ENCODE data around the gene ACTL6B. TPM values are rescaled to one million over a fixed set of nuclear protein-coding genes. Genes with fewer than 3 reads are reported as not detected.
"Not testable (repeated sequence)": the region's sequence is repeated elsewhere in the genome, so short reads cannot be mapped to it uniquely, and the experiment has no call there.

ACTL6B gene
- total and polyA plus RNA-seq, 2 donors = 0.19 to 0.69 TPM

DNA sequence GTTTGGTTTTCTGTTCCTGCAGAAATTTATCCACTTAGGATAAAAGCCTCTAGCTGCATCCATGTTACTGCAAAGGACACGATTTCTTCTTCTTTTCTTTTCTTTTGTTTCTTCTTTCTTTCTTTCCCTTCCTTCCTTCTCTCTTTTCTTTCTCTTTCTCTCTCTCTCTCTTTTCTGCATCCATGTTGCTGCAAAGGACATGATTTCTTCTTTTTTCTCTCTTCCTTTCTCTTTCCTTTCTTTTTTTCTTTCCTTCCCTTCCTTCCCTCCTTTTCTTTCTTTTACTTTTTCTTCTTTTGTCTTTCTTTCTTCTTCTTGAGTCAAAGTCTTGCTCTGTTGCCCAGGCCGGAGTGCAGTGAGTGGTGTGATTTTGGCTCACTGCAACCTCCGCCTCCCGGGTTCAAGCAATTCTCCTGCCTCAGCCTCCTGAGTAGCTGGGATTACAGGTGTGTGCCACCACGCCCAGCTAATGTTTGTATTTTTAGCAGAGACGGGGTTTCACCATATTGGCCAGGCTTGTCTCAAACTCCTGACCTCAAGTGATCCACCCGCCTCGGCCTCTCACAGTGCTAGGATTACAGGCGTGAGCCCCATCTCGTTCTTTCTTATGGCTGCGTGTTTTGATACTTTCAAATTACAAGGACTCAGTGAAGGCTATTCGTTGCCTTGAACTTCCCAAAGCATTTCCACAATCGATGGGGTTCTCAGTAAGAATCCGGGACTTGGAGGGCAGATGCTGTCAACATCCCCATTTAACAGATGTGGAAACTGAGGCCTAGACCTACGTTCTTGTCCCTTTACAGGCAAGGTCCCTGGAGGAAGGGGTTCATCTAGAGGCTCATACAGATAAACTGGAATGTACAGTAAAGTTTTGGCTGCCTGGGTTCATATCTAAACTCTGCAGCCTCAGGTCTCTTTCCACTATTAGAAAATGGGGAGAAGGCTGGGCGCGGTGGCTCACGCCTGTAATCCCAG, 15.4 kb upstream of the ACTL6B start:
- no peak for DNase-seq (ENCODE audit: extremely low spot score)
- Histone ChIP-seq H3K4me3 (ENCODE audit: low read depth, low read length) (no peak overlapping the region), H3K36me3 (ENCODE audit: insufficient read depth) (no peaks in the 10 kb centered on the region), H3K4me1 (ENCODE audit: insufficient read depth) (no peaks in the 10 kb centered on the region), H3K27ac (ENCODE audit: low read depth) (no peak overlapping the region)
- 91% methylated on average over 18 of the region's 18 CpGs for WGBS

DNA sequence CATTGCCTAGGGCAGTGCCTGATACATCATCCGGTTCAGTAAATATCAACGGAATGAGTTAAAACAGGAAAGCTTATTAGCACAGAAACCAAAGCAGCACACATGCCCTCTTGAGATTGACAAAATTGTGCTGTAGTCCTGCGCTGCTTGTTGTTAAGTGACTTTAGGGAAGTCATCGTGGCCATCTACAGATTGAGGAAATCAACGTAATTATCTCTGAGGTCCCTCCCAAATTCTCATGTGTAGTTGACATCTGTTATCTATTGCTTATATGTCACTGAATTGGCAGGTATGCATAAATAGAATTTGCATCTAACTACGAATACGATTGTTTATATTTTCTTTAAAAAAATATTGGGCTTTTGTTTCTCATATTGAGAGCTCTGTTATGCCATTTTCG, 13.8 kb upstream of the ACTL6B start:
- H3K36me3 ChIP-seq (ENCODE audit: insufficient read depth) = no peaks in the 10 kb centered on the region
- 68% methylated on average over 8 of the region's 8 CpGs for WGBS
- no peak overlapping the region for H3K27ac ChIP-seq (ENCODE audit: low read depth)
- DNase-seq (ENCODE audit: extremely low spot score) = no peak
- H3K4me1 ChIP-seq (ENCODE audit: insufficient read depth) = no peaks in the 10 kb centered on the region
- no peak overlapping the region for H3K4me3 ChIP-seq (ENCODE audit: low read depth, low read length)

DNA sequence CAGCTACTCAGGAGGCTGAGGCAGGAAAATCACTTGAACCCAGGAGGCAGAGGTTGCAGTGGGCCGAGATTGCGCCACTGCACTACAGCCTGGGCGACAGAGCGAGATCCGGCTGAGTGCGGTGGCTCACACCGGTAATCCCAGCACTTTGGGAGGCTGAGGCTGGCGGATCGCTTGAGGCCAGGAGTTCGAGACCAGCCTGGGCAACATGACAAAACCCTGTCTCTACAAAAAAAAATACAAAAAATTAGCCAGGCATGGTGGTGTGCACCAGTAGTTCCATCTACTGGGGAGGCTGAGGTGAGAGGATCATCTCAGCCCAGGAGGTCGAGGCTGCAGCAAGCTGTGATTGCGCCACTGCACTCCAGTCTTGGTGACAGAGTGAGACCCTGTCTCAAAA, 12.9 kb upstream of the ACTL6B start:
- DNase-seq (ENCODE audit: extremely low spot score); H3K4me1 ChIP-seq (ENCODE audit: insufficient read depth); H3K27ac ChIP-seq (ENCODE audit: low read depth); H3K36me3 ChIP-seq (ENCODE audit: insufficient read depth); H3K4me3 ChIP-seq (ENCODE audit: low read depth, low read length): not testable (repeated sequence)
- WGBS = 95% methylated on average over 12 of the region's 12 CpGs

DNA sequence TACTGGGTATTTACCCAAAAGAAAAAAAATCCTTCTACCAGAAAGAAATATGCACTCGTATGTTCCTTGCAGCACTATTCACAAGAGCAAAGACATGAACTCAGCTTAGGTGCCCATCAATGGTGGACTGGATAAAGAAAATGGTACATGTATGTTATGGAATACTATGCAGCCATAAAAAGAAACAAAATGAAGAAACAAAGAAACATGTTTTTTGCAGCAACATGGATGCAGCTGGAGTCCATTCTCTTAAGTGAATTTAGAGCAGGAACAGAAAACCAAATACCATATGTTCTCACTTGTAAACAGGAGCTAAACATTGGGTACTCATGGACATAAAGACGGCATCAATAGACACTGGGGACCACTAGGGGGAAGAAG, 11.8 kb upstream of the ACTL6B start:
- Histone ChIP-seq H3K36me3 (ENCODE audit: insufficient read depth) (no peaks in the 10 kb centered on the region), H3K4me3 (ENCODE audit: low read depth, low read length) (no peak overlapping the region), H3K27ac (ENCODE audit: low read depth) (no peak overlapping the region), H3K4me1 (ENCODE audit: insufficient read depth) (no peaks in the 10 kb centered on the region)
- DNase-seq (ENCODE audit: extremely low spot score) = no peak
- 68% methylated on average over 2 of the region's 2 CpGs for WGBS

DNA sequence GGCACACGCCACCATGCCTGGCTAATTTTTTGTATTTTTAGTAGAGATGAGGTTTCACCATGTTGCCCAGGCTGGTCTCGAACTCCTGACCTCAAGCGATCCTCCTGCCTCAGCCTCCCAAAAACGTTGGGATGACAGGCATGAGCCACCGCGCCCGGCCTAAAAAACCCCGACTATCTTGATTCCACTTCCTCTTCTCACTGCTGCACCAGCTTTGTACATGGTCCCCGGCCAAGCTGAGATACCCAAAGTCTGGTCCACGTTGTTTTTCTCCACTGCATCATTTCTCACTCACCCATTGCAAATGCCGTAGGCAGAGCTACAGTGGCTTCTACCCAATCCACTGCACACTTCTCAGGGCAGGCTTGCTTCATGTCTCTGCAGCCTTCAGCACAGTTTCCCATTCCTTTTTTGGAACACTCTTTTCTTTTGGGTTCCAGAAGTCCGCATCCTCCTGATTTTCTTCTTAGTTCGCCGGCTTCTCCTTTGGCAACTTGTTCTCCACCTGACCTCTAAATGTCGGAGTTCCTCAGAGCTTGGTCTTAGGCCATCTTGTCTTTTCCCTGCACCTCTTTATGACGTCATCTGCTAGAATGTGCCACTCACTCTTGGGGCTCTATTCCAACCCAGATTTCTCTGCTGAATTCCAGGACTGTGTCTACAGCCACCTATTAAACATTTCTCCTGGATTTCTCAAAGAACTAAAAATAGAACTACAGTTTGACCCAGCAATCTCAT, 11.3 kb upstream of the ACTL6B start:
- Histone ChIP-seq H3K4me3 (ENCODE audit: low read depth, low read length) (no peak overlapping the region), H3K27ac (ENCODE audit: low read depth) (no peak overlapping the region)
- WGBS = 72% methylated on average over 16 of the region's 16 CpGs

DNA sequence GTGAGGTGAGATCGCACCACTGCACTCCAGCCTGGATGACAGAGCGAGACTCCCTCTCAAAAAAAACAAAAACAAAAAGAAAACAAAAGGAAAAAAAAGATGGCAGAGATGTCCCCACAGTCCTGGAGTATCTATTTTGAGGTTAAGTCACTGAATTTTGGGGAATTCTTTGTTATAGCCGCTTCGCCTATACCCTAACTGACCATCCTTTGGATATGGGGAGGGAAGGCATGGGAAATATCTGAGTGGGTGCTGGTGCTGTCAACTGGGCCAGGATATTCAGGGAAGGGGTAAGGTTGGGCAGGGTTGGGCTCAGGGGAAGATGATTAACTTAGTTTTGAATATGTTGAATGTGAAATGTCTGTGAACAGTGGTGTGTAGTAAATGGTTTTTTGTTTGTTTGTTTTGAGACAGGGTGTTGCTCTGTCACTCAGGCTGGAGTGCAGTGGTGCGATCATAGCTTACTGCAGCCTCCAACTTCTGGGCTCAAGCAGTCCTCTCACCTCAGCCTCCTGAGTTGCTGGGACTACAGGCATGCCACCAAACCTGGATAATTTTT, 9.0 kb upstream of the ACTL6B start:
- no peak overlapping the region for H3K27ac ChIP-seq (ENCODE audit: low read depth)
- DNase-seq (ENCODE audit: extremely low spot score) = no peak
- H3K36me3 ChIP-seq (ENCODE audit: insufficient read depth) = no peaks in the 10 kb centered on the region
- H3K4me1 ChIP-seq (ENCODE audit: insufficient read depth) = no peaks in the 10 kb centered on the region
- H3K4me3 ChIP-seq (ENCODE audit: low read depth, low read length) = no peak overlapping the region
- WGBS = 96% methylated on average over 5 of the region's 5 CpGs

More for the DNA sequence above, 11.3 kb upstream of the ACTL6B start:
- Histone ChIP-seq H3K36me3 (ENCODE audit: insufficient read depth) (no peaks in the 10 kb centered on the region), H3K4me1 (ENCODE audit: insufficient read depth) (no peaks in the 10 kb centered on the region)
- no peak for DNase-seq (ENCODE audit: extremely low spot score)

DNA sequence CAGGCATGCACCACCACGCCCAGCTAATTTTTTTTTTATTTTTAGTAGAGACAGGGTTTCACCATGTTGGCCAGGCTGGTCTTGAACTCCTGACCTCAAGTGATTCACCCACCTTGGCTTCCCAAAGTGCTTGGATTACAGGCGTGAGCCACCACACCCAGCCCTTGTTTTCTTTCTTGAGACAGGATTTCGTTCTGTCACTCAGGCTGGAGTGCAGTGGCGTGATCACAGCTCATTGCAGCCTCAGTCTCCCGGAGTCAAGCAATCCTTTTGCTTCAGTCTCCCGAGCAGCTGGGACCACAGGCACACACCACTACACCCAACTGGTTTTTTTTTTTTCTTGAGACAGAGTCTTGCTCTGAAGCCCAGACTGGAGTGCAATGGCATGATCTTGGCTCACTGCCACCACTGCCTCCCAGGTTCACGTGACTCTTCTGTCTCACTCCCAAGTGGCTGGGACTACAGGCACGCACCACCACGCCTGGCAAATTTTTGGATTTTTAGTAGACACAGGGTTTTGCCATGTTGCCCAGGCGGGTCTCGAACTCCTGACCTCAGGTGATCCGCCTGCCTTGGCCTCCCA, 6.0 kb upstream of the ACTL6B start:
- WGBS = 74% methylated on average over 12 of the region's 12 CpGs
- not testable (repeated sequence) for DNase-seq (ENCODE audit: extremely low spot score); H3K36me3 ChIP-seq (ENCODE audit: insufficient read depth); H3K27ac ChIP-seq (ENCODE audit: low read depth); H3K4me3 ChIP-seq (ENCODE audit: low read depth, low read length); H3K4me1 ChIP-seq (ENCODE audit: insufficient read depth)

DNA sequence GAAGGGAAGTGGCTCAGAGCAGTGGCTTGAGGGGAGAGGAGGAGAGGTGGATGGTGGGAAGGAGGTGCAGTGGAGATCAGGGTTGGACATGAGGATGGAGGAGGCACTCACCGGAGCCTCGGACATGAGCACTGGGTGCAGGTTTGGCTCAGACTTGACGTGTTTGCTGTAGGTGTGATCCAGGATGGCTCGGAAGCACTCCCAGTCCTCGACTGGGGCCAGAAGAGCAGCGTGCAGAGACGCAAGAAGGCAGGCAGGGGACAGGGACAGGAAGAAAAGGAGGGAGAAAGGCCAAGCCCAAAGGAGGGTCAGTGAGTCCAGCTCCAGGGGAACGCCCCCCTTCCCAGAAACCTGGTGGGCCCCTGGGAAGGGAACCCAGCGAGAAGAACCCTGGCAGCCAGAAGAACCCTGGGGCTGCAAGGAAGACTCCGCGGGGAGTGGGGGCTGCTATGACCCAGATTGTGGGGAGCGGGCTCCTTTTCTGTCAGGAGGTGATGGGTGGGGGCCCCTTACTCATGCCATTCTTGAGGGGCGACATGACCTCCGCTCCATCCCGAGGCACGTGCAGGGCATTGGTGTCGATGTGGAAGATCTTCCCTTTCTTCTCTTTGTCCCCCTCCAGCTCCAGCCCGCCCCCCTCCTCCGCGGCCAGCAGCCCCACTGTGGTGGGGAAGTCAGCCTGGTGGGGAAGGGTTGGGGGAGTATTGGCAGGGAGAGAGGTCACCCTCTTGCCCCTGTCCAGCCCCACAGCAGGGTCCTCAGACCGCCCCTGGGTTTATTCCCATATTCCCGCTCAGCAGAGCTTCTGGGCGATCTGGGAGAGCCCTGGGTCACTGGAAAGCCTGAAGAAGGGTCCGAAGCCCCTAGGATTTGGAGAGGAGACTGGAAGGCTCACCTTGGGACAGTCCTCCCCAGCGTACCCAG, 1.1 kb downstream of the ACTL6B start:
- H3K4me1 ChIP-seq (ENCODE audit: insufficient read depth) = no peaks in the 10 kb centered on the region
- no peak overlapping the region for H3K4me3 ChIP-seq (ENCODE audit: low read depth, low read length)
- DNase-seq (ENCODE audit: extremely low spot score) = no peak
- no peak overlapping the region for H3K27ac ChIP-seq (ENCODE audit: low read depth)
- no peaks in the 10 kb centered on the region for H3K36me3 ChIP-seq (ENCODE audit: insufficient read depth)
- WGBS = 46% methylated on average over 25 of the region's 25 CpGs

DNA sequence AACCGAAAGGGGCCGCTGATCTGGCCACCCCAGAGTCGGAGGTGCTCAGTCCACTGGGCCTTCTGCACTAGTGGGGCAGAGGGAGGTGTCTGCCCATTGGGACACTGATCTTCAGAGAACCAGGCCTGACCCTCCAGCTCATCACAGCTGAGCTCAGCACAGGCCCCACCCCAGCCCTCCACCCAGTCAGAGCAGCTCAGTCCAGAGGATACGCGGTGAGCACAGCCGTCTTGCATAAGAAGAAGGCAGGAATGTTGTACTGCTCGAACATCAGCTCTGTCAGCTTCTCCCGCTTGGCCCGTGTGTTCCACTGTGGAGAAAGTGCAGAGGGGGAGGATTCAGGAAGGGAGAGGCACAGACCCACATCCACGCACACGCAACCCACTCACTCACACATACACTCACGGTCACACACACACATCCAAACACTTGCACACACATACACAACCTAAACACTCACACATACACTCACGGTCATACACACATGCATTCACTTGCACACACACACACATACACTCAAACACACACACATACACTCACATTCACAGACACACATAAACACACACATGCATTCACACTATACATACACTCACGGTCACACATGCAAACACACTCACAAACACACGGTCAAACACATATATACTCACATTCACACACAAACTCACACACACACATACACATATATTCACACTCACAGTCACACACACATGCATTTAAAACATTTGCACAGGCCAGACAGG, 6.3 kb downstream of the ACTL6B start:
- H3K36me3 ChIP-seq (ENCODE audit: insufficient read depth) = no peaks in the 10 kb centered on the region
- H3K4me3 ChIP-seq (ENCODE audit: low read depth, low read length) = no peak overlapping the region
- DNase-seq (ENCODE audit: extremely low spot score) = no peak
- no peak overlapping the region for H3K27ac ChIP-seq (ENCODE audit: low read depth)
- H3K4me1 ChIP-seq (ENCODE audit: insufficient read depth) = no peaks in the 10 kb centered on the region
- 63% methylated on average over 15 of the region's 15 CpGs for WGBS

DNA sequence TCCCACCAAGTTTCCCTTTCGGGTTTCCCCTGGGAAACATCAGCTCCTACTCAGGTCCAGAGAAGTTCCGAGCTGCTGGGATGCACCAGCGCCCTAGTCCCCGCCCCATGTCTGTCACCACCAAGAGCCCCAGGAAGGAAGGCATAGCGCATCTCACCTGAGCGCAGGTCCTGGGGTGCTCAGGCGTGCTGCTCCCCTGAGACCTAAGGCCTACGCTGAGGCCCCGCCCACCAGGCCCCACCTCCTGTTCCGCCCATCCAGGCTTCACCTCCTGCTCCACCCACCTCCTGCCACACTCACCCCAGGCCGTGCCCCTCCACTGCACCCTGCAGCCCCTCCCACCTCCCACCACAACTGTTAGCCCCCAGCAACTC, 13.7 kb downstream of the ACTL6B start:
- H3K4me1 ChIP-seq (ENCODE audit: insufficient read depth) = no peaks in the 10 kb centered on the region
- H3K36me3 ChIP-seq (ENCODE audit: insufficient read depth) = no peaks in the 10 kb centered on the region
- H3K27ac ChIP-seq (ENCODE audit: low read depth) = no peak overlapping the region
- 56% methylated on average over 11 of the region's 11 CpGs for WGBS
- no peak for DNase-seq (ENCODE audit: extremely low spot score)
- no peak overlapping the region for H3K4me3 ChIP-seq (ENCODE audit: low read depth, low read length)

DNA sequence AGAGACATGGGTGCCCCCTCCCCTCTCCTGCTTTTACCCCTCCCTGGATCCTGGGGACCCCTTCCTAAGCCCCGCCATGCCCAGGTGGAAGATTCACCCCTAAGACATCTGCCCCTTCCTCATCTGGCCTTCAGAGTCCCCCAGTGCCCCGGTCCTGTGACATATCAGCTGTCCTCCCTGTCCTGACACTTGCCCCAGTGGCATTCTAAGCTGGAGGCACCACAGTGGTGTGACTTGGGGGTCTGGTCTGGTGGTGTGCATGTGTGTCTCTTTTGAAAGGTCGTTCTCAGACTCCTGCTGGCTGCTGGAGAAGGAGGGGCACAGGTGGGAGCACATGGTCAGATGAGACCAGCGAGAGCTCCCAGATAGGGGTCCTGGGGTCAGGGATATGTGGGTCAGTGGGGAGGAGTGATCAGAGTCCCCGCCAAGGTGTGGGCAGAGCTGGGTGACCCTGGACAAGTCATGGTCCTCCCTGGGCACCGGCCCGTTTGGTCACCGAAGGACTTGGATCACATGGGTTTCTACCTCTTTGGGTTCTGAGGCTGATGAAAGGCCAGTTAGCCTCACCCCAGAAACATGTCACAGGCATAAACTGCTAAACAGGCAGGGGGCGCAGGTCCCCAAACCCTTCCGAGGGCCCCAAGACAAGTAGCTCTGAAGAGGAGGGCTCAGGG, 14.3 kb downstream of the ACTL6B start:
- 81% methylated on average over 10 of the region's 10 CpGs for WGBS
- DNase-seq (ENCODE audit: extremely low spot score) = no peak
- H3K4me3 ChIP-seq (ENCODE audit: low read depth, low read length) = no peak overlapping the region
- H3K4me1 ChIP-seq (ENCODE audit: insufficient read depth) = no peaks in the 10 kb centered on the region
- H3K36me3 ChIP-seq (ENCODE audit: insufficient read depth) = no peaks in the 10 kb centered on the region
- no peak overlapping the region for H3K27ac ChIP-seq (ENCODE audit: low read depth)

DNA sequence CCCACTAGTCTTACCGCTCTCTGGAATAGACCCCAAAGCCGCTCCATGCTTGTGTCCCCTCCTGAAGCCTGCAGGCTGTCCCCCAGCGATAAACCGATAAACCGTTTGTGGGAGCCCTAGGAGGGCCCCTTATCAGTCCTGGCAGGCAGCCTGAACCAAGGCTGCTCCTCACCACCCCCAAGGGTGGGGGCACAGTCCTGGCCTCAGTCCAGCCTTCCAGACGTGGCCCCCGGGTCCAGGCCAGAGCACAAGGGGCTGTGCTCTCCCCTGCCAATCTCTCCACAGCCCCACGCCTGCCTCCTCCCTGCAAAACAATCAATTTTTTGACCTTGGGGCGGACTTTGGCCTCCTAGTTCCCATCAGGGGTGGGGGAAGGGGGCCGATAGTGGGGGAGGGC, 14.8 kb downstream of the ACTL6B start, which contains the start of gene TFR2:
Gene TFR2, minus strand, starts transcription at position 90 of the 397 bp plus-strand sequence. Its CDS starts 43 bp downstream, at position 47.
- no peak for DNase-seq (ENCODE audit: extremely low spot score)
- WGBS = 42% methylated on average over 10 of the region's 10 CpGs
- H3K27ac ChIP-seq (ENCODE audit: low read depth) = no peak within 1 kb of the TSS

More for the DNA sequence above, 14.8 kb downstream of the ACTL6B start, which contains the start of gene TFR2:
- Histone ChIP-seq H3K36me3 (ENCODE audit: insufficient read depth) (no peaks in the 10 kb centered on the region), H3K4me1 (ENCODE audit: insufficient read depth) (no peaks in the 10 kb centered on the region), H3K4me3 (ENCODE audit: low read depth, low read length) (no peak within 1 kb of the TSS)

All from urinary bladder (tissue), 4 donors.